DOHH2 (cell line): ENCODE results near the gene PCDH9.

Experiments used
- H3F3A ChIP-seq: fragments of 200-600 bp; sonication (generic), shearing (Covaris generic); 2 replicates; pipeline ENCODE4 v1.6.0; 2016; ENCODE audit warnings: antibody characterized with exemption, mild to moderate bottlenecking; ENCODE audit not compliant: control insufficient read depth, insufficient read depth
- H3K27ac ChIP-seq: fragments of 200-600 bp; sonication (generic); 2 replicates; pipeline ENCODE4 v1.5.1; 2014; ENCODE audit warnings: low read depth, mild to moderate bottlenecking, low read length, moderate library complexity
- H3K27me3 ChIP-seq: fragments of 200-600 bp; sonication (generic); 2 replicates; pipeline ENCODE4 v1.6.1; 2014; ENCODE audit warnings: mild to moderate bottlenecking, low read length, mixed read lengths; ENCODE audit not compliant: control insufficient read depth
- H3K36me3 ChIP-seq: fragments of 200-600 bp; sonication (generic); 2 replicates; pipeline ENCODE4 v1.6.1; 2014; ENCODE audit warnings: mild to moderate bottlenecking, low read length, moderate library complexity, mixed read lengths; ENCODE audit not compliant: control insufficient read depth
- H3K4me1 ChIP-seq: fragments of 200-600 bp; sonication (generic); 2 replicates; pipeline ENCODE4 v1.6.1; 2014; ENCODE audit warnings: mild to moderate bottlenecking, low read length, mixed read lengths; ENCODE audit not compliant: control insufficient read depth
- H3K4me2 ChIP-seq: fragments of 200-600 bp; sonication (generic); 2 replicates; pipeline ENCODE4 v1.6.0; 2014; ENCODE audit warnings: mild to moderate bottlenecking, low read length, moderate library complexity
- H3K4me3 ChIP-seq: fragments of 200-600 bp; sonication (generic); 2 replicates; pipeline ENCODE4 v1.5.1; 2014; ENCODE audit warnings: mild to moderate bottlenecking, low read length, mixed read lengths
- H3K79me2 ChIP-seq: fragments of 200-600 bp; sonication (generic); 2 replicates; pipeline ENCODE4 v1.6.1; 2014; ENCODE audit warnings: mild to moderate bottlenecking, low read length, mixed read lengths; ENCODE audit not compliant: control insufficient read depth
- H3K9me2 ChIP-seq: fragments of 200-600 bp; sonication (generic); replicated peaks from 2 replicates; pipeline ENCODE4 v1.6.1; 2014; ENCODE audit warnings: mild to moderate bottlenecking, low read length, mixed read lengths; ENCODE audit not compliant: control insufficient read depth
- H3K9me3 ChIP-seq: fragments of 200-600 bp; sonication (generic); 2 replicates; pipeline ENCODE4 v1.6.1; 2014; ENCODE audit warnings: antibody characterized with exemption, low read length, mixed read lengths; ENCODE audit not compliant: control insufficient read depth, insufficient read depth
- H4K20me1 ChIP-seq: fragments of 200-600 bp; sonication (generic); 2 replicates; pipeline ENCODE4 v1.6.0; 2014; ENCODE audit warnings: low read depth, mild to moderate bottlenecking, antibody characterized with exemption, low read length, moderate library complexity; ENCODE audit not compliant: control insufficient read depth, insufficient read depth
- EZH2phosphoT487 ChIP-seq: fragments of 200-600 bp; sonication (generic); IDR thresholded peaks from 2 replicates; pipeline ENCODE4 v1.6.1; 2017; ENCODE audit warnings: borderline replicate concordance, mild to moderate bottlenecking, antibody characterized with exemption, low read length, moderate library complexity, mixed read lengths
- TF ChIP-seq, protein P1 (sequence below): fragments of 200-600 bp; sonication (generic); IDR thresholded peaks from one replicate; pipeline ENCODE4 v1.5.1; 2014; ENCODE audit warnings: antibody characterized with exemption, mild to moderate bottlenecking, low read depth, low read length; ENCODE audit not compliant: poor library complexity, severe bottlenecking

Gene PCDH9

GRCh38 chr13:66427458-66427861 lies 802.7 kb downstream of the PCDH9 start:
- TF ChIP-seq, protein P1, sequence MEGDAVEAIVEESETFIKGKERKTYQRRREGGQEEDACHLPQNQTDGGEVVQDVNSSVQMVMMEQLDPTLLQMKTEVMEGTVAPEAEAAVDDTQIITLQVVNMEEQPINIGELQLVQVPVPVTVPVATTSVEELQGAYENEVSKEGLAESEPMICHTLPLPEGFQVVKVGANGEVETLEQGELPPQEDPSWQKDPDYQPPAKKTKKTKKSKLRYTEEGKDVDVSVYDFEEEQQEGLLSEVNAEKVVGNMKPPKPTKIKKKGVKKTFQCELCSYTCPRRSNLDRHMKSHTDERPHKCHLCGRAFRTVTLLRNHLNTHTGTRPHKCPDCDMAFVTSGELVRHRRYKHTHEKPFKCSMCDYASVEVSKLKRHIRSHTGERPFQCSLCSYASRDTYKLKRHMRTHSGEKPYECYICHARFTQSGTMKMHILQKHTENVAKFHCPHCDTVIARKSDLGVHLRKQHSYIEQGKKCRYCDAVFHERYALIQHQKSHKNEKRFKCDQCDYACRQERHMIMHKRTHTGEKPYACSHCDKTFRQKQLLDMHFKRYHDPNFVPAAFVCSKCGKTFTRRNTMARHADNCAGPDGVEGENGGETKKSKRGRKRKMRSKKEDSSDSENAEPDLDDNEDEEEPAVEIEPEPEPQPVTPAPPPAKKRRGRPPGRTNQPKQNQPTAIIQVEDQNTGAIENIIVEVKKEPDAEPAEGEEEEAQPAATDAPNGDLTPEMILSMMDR = no peak
- TF ChIP-seq EZH2phosphoT487 = no peak
- Histone ChIP-seq H3K36me3 (no peaks in the 10 kb centered on the region), H3K9me3 (no peaks in the 10 kb centered on the region), H3K27me3 (no peaks in the 10 kb centered on the region), H3K27ac (no peak overlapping the region), H4K20me1 (no peaks in the 10 kb centered on the region), H3K9me2 (no peaks in the 10 kb centered on the region), H3K4me3 (no peak overlapping the region), H3F3A (no peaks in the 10 kb centered on the region), H3K79me2 (no peaks in the 10 kb centered on the region), H3K4me1 (no peaks in the 10 kb centered on the region), H3K4me2 (no peak overlapping the region)

DNA sequence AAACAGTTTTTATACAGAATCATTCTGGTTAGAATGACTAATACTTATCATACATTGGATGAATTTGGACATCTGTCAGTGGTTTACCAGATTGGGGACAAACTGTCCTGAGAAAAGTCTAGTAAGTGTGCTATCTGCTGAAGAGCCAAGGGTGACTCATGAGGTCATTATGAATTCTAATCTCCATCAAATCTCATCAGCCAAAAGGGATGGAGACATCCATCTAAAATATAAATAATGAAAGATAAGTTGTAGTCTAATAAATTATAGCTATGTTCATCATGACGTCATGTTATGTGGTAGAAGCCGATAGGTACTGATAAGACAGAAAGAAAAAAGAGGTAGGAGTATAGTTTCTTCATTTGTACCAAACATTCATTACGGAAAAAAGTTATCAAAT lies 804.4 kb downstream of the PCDH9 start:
- H3K27ac ChIP-seq = no peak overlapping the region
- no peaks in the 10 kb centered on the region for H4K20me1 ChIP-seq
- no peak overlapping the region for H3K4me3 ChIP-seq
- no peaks in the 10 kb centered on the region for H3K27me3 ChIP-seq
- no peaks in the 10 kb centered on the region for H3K36me3 ChIP-seq
- no peak overlapping the region for H3K4me2 ChIP-seq
- no peaks in the 10 kb centered on the region for H3K4me1 ChIP-seq
- peaks cover 4% of the 10 kb centered on the region; the same call in 1 of the 2 replicates for H3K9me3 ChIP-seq
- no peak for TF ChIP-seq EZH2phosphoT487
- TF ChIP-seq, protein P1 = no peak
- no peaks in the 10 kb centered on the region for H3F3A ChIP-seq
- H3K9me2 ChIP-seq = no peaks in the 10 kb centered on the region
- H3K79me2 ChIP-seq = no peaks in the 10 kb centered on the region

DNA sequence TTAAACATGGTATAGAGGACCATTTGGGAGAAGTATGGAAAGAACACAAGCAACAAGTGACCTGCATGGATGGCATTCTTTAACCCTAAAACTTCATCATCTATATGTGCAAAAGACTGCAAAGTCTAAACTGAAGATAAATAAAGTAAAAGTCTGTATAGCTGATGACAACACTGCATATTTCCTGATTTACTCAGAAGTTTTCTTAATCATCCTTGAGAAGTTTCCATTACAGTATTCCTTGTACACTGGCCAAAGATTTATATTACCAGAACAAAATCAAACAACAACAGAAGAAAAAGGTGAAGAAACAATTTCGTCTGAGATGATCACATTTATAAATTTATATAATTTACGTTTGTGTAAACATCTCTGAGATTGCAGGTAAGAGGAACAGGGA lies 805.7 kb downstream of the PCDH9 start:
- Histone ChIP-seq H3K79me2 (no peaks in the 10 kb centered on the region), H3K9me3 (peaks cover 4% of the 10 kb centered on the region), H3K4me2 (no peak overlapping the region), H3K4me3 (no peak overlapping the region), H4K20me1 (no peaks in the 10 kb centered on the region), H3K9me2 (no peaks in the 10 kb centered on the region), H3F3A (no peaks in the 10 kb centered on the region), H3K27ac (no peak overlapping the region), H3K36me3 (no peaks in the 10 kb centered on the region), H3K27me3 (no peaks in the 10 kb centered on the region), H3K4me1 (no peaks in the 10 kb centered on the region)
- no peak for TF ChIP-seq EZH2phosphoT487
- TF ChIP-seq, protein P1 = no peak

DNA sequence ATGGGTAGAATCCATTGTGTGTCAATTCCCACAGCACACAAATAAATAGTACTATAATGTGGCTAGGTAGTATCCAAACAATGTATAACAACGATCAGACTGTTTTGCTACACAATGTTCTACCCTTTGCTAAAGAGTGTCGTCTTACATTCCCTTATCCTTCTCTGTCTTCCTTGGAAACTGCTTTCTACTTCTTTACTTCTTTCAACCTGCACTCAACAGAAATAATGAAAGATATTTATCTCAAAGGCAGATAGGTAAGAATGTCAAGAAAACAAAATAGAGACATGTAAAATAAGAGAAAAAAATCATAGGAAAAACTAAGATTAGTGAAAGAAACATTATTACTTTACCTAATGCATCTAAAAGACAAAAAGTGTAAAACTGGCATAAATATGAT lies 814.7 kb downstream of the PCDH9 start:
- H3K27me3 ChIP-seq = no peaks in the 10 kb centered on the region
- TF ChIP-seq, protein P1 = no peak
- TF ChIP-seq EZH2phosphoT487 = no peak
- H3K36me3 ChIP-seq = no peaks in the 10 kb centered on the region
- H4K20me1 ChIP-seq = no peaks in the 10 kb centered on the region
- H3K79me2 ChIP-seq = no peaks in the 10 kb centered on the region
- no peaks in the 10 kb centered on the region for H3K9me2 ChIP-seq
- no peaks in the 10 kb centered on the region; the same call in none of the 2 replicates for H3K9me3 ChIP-seq
- H3F3A ChIP-seq = no peaks in the 10 kb centered on the region
- no peak overlapping the region for H3K4me3 ChIP-seq
- no peak overlapping the region for H3K4me2 ChIP-seq
- H3K27ac ChIP-seq = no peak overlapping the region
- H3K4me1 ChIP-seq = no peaks in the 10 kb centered on the region
